GM18858 (cell line): ENCODE measurements around the gene FEM1B.

Source experiments
- ATAC-seq: cut with Tn5 transposase; IDR thresholded peaks from one replicate; pipeline ENCODE4 v1.9.1; 2021; ENCODE audit not compliant: unreplicated experiment

The FEM1B gene

DNA sequence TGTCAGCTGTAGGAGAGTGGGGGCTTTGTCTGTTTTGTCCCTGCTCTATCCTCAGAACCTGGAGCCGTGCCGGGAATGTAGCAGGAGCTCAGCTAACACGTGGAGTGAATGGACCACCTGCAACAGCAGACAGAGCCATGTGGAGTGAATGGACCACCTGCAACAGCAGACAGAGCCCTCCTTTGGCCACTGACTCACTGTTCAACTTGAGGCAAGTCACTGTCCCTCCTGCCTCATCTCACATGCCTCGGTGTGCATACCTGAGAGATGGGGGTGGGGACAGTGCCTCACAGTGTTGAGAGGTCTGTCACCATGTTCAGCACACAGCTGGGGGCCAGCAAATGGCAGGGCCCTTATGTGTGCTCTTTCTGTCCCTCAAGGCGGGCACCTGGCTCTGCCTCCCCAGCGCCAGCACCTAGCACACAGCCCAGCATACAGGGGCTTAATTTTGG, 27.9 kb downstream of the FEM1B start:
- ATAC-seq = no peak

DNA sequence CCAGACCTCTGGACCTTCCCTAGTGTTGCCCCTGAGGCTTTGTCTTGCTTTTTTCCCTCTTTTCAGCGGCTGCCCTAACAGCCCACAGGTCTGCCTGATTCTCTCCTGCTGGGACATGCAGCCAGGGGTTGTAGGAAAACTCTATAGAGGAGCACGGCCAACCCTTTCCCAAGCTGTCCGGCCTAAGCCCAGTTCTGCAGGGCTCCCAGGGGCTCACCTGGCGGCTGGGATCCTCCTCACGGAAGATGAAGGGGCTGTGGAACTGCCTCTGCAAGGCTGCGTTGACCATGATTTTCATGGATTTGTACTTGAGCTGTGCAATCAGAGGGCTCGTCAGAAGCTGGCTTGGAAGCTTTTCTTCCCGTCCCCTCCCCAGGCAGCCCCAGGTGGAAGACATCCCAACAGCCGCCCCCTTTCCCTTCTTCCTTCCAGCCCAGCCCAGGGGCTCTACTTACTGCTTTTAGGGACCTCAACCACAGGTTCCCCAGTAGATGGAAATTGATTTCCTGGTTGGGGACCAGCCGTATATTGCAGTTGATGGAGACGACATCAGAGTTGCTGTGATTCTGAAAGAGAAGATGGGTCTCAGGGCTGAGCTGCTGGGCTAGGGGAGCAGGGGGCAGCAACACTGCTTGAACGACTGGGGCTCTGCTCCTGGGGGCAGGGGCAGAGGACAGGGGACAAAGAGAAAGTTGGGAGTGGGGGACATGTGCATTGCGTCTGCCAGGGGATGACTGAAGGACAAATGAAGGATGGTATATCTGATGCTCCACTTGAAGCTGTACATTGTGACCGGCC, 29.8 kb downstream of the FEM1B start:
- ATAC-seq = no peak

DNA sequence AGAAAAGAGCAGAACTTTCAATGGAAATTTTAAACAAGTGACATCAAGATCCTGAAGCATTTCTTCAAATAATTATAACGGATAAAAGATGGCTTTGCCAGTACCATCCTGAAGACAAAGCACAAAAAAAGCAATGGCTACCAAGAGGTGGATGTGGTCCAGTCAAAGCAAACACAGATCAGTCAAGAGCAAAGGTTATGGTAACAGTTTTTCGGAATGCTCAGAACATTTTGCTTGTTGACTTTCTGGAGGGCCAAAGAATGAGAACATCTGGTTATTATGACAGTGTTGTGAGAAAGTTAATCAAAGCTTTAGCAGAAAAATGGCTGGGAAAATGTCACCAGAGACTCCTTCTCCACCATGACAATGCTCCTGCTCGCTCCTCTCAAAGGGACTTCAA, 31.5 kb downstream of the FEM1B start:
- no peak for ATAC-seq

DNA sequence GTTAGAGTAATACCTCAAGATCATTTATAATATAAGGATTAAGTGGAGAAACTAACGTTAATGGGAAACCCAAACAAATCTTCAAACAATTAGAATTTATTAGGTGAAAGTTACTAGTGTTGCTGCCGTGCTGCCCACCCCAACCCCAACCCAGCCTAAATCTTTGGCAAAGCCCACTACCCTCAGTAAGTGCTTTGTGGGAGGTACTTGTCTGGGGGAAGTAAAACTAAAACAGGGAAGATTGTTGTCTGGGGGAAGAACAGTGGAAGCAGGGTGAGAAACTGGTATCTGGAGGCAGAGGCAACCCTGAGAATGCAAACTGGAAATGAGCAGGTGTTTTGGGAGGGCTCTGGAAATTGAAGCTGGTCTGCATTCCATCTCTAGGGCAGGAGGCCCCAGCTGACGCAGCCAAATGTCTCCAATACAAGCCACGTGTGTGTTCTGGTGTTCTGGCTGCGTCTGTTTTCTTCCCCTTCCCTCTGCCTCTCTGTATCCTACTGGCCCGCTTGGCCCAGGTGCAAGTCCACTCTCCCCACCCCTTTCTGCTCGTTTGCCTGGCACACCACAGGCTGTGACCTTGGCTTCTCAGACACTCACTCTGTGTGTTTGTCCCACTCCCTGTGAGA, 32.7 kb downstream of the FEM1B start:
- ATAC-seq = no peak

DNA sequence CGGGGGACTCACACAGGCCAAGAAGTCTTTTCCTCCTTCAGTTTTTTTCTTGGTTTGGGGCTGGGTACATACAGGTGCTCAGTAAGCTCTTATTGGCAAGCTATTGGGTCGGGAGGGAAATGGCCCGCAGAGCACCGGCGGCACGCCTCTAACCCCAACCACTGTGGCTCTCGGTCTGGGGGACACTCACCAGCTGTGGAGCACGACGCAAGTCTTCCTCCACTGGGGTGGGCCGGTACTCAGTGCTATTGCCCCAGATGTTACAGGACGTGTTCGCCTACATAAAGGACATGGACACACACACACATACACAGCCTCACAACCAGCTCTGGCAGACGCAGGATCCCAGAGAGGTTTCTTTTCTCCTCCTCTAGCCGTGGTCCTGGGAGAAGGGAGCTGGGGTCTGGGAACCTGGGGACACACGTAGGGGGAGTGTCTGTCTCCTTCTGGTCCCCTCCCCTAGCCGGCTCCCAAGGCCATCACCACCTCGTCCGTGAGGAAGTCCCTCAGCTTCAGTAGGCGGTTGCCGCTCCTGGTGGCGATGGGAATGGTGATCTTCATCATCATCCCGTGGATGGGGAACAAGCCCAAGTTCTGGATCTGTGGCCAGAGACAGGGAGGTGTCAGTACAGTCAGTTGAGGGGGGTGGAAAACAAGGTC, 33.4 kb downstream of the FEM1B start:
- no peak for ATAC-seq

DNA sequence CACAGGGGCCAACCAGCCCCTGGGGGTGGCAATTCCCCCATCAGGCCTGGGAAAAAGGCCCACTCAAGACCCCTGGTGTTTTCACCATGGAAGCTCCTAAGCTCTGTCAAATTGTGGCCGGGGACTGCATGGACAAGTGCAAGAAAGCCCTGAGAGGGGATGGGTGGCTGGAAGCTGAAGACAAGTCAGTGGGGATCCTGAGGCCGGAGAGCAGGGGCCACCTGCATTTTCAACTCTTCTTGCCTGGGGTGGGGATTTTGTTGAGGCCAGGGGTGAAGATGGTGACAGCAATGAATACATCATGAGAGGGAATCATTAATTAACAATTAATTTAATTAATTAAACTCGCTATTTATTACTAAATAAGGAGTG, 33.9 kb downstream of the FEM1B start:
- no peak for ATAC-seq

DNA sequence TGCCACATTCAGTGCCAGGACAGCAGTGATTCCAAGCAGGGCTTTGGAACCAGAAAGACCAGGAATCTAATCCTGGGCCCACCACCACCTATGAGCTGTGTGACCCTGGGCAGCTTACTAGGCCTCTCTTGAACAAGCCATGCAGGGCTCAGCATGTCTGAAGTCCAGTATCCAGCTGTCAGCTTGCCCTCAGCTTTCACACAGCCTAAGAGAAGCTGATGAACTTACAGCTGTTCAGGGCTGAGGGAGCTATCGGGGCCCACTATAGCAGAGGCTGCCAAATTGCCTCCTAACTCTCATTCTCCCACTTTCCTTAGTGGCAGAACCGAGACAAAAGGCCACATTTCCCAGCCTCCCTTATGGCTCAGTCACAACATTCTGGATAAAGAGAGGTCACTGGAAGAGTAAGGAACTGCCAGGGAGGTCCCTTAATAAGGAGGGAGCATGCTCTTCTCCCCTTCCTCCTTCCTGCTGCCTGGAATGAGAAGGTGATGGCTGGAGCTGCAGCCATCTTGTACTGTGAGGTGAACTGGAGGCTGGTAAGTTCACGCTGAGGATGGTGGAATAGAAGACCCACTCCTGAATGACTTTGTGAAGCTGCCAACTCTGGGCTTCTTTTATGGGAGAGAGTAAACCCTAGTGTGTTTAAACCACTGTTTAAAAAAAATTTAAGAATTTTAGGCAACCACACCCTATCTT, 34.5 kb downstream of the FEM1B start:
- ATAC-seq = no peak

DNA sequence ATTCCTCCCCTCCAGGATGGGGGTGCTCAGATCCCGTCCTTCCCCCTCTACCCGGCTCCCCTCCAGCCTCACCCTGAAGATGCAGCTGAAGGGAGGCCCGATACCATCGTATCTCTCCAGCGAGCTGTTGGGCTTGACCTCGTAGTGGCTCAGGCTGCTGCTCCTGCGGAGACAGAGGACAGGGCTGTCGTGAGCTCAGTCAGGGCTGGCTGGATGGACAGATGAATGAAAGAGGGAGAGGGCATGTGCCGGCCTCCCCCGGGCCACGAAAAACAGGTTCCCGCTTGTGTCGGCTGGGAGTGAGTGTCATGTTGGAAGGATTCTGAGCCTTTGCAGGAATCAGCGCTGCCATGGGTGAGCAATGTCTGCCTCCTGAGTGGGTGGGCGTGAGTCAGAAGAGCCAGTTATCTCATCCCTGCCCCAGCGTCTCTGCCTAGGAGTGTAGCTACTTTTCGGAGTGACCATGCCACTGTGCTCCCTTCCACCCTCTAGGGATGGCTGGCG, 35.2 kb downstream of the FEM1B start:
- ATAC-seq = no peak

DNA sequence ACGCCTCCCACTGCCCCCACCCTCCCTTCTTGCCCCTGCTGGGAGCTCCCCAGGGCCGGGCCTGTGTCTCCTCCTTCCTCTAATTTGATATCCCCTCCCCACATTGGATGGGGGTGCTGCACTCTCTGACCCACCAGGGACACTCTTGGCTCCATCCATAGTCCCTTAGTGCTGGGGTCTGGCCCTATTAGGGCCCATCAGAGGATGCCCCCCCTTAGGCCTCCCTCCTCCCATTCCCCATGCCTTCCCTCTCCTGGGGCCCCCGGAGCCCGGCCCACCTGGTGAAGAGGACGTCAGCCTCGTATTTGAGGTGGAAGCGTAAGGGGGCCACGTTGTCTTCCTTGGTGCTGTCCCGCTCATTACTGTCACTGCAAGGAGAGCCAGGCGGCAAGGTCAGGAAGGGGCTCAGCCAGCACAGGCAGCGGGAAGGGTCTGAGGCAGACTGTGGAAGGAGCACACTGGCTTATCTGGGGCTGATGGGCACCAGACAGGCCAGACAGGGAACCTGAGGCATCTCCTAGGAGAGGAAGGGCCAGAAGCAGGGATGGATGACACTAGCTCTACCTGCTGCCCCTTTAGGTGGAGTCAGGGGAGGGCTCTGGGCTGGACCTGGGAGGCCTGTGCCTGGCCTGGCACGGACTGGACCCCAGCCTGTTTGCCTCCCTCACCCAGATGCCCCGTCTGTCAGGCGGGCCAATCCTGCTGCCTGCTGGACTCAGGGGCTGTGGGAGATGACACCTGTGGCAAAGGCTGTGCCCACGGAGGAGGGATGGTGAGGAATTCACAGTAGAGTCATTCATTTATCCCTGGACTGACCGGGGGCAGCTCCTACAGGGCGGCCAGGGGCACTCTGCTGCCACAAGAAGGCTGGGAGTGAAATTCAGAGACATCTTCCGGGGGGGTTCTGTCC, 36.2 kb downstream of the FEM1B start:
- ATAC-seq = no peak

DNA sequence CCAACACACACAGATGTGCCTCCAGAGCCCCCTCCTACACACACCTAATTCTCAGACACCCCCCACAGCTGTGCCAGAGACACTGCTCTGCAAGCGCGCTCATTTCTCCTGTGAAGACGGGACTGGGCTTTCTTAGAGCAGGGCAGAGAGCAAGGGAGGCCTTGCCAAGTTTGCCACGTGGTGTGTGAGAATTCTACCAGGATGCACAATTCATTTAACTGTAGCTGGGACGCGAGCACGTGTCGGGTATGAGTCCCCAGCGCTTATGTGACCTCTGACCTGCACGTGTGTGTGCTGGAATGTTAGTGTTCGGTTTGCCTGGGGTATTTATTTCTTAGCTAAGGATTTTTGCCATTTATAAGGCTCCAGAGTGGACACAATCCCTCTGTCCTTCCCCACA, 37.0 kb downstream of the FEM1B start:
- no peak for ATAC-seq

DNA sequence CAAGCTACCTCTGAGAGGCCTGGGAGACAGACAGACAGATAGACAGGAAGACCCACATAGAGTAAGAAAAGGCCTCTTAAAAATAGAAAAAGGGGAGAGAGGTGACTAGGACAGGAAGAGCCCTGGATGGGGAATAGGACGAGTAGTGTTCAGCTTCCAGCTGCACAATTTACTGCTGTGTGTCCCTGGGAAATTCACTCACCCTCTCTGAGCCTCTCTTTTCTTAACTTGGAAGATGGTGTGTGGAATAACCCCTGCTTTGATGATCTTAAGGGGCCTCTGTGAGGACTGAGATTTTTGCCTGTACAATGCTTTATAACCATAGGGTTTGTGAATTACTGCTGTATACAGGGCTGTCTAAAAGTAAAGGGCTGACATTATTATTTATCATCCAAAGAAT, 37.5 kb downstream of the FEM1B start:
- ATAC-seq = no peak

DNA sequence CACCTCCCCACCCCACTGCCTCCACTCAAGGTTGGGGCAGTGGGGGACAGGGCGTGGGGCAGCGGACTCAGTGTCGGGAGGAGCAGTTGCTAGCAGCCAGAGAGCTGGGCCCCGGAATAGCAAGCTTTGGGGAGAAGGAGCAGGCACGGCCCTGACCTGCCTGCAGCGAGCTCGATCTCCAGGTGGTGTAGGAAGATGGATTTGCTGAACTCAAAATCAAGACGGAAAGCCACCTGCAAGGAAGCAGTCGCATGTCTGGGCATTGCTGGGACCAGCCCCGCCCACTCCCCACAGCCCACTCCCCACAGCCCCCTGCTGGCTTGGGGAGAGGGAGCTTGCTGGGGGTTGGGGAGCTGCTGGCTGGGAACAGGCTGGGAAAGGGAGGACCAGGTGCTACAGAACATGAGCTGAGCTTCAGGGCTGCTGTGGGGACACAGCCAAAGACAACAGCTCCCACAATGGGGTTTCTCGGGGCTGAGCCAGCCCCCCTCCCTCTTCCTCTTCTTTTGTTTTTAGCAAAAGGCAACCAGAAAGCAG, 38.0 kb downstream of the FEM1B start:
- no peak for ATAC-seq

DNA sequence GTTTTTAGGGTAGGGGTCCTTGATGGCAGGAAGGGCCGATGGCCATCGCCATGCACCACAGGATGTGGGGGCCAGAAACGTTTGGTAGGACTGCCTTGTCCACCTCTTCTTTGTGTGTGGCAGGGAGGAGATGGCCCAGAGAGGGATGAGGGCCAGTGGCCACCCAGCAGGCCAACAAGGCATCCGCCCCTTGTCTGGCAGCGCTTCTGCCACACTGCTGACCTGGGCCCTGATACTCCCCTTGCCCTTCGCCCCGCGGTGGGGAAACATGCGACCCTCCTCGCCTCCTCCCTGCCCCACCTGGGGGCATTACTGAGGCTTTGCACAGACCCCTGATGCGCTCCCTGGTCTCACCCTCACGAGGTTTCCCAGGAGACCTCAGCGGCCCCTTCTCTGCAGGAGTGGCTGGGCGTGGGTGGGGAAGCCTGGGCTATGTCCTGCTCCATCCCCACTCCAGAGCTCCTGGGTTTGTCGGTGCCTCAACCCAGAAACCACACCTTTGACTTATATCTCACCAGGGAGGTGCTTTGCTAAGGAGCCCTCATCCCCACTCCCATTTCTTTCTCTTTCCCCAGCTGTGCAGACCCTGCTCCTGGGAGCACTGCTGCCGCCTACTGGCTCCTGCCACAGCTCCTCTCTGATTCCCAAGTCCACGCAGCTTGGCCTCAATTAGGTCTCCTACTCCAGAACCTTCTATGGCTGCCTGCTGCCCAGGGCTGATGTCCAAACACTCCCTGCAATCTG, 38.7 kb downstream of the FEM1B start:
- ATAC-seq = no peak

DNA sequence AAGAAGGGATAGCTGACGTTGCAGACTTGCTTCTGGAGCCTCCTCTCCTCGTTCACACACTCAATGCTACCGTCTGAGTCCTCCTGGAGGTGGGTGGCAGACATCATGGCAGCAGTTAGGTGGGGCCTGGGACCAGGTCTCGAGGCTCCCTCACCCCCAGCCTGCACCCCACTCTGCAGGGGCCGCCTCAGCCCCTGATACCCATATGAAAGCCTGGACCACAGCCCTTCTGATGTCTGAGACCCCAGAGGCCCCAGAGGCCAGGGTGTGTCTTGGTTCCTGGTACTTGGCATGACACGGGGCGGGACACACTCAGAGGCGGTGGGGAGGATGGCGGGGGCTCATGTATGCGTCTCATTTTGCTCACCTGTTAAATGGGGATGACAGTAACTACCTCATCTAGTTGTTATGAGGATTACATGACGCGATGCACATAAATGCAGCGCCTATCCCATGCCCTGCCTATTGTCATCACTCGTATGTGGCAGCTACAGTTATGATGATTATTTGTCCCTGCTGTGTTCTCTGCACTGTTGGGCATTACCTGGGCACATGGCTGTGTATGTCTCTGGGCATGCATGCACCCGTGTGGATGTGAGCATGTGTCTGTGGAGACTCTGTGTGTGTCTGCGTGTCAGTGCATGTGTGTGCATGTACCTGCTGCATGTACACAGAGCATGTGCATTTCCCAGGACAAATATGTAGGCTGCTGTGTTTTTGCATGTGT, 39.9 kb downstream of the FEM1B start:
- no peak for ATAC-seq

DNA sequence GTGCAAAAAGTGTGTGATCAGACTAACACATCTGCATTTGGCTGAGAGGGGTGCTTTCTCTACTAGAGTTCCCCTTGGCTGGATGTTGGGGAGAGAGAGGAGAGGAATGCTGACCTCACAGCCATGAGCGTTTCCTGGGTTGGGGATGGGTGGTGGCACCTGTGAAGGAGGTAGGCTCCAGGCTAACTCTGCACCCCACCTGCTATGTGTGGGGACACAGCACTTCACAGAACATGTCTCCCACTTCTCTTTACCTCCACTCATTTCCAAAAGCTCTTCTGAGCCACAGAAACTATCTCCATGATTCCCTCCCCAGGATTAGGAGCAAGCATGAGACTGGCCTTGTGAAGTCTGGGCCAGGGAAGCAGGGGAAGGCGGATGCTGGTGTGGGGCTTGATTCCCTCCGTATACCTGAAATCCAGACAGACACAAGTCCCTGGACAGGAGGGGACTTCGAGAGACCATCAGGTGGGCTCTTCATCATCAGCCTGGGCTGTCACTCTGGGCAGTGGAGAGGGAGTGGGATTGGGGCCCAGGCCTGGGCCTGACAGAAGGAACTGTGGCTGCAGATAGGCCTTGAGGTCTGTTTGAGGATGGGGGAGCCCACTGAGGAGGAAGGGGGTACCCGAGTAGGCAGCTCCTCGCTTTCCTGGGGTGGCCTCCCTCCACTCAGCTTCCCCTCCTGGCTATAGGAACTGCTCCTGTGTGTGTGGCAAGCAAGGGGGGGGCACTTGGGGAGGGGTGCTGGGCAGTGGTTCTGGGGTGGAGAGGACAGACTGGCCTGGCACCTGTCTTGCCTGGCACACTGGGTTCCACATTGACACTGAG, 40.7 kb downstream of the FEM1B start:
- ATAC-seq = no peak

DNA sequence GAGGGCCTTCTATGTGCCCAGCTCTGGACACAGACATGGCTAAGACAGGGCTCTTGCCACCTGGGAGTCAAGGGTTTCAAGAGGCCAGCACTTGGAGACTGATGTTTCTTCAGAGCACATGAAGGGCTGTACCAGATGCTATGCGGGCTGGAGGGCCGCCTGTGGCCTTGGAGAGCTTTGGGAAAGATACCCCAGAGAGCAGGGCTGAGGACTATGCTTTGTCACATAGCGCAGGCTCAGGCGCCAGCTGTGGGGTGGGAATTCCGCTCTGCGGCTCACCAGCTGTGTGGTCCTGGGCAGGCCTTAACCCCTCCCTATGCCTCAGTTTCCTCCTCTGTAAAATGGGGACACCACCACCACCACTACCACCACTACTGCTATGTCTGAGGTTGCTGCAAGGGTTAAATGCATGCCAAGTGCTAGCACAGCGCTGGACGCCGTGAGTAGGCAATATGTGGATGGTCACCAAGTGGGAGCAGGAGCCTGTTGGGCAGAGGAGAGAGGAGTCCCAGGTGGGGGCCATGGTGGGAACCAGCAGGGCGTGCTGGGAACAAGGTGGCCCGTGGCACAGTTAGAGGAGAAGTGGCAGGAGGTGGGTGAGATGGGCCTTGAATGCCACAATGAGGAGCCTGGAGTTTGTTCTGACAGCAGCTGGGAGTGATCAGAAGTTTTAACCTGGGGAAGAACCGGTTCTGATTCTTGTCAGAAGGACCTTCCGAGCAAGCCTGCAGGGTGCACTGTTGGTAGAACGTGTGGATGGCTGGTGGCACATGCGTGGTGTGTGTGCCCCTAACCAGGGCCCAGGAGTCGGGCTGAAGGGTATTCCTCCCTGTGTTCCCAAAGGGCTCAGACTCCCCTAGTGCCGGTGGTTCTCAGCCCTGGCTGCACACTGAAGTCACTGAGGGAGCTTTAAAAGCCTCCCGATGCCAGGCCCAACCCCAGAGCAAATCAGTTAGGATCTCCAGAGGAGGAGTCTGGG, 41.7 kb downstream of the FEM1B start:
- ATAC-seq = no peak

DNA sequence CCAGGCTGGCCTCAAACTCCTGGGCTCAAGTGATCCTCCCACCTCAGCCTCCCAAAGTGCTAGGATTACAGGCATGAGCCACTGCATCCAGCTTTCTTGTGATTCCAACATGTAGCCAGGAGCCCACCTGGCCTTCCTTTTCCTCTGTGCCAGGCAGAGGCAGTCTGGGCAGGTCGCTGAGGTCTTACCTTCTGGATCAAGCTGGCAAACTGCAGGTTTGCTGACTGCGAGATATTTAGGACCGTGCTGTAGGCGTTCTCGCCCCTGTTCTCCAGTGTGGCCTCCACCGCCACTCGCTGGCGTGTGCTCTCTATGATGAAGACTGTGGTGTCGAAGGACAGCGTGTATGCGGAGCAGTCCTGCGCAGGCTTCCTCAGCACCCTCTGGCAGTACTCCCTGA, 42.5 kb downstream of the FEM1B start:
- ATAC-seq = no peak
